Kidney (tissue), 14 donors: ENCODE data around the gene IL21R. TPM values are rescaled to one million over a fixed set of nuclear protein-coding genes. Genes with fewer than 3 reads are reported as not detected.

Experiments used
- DNase-seq, 5 donors: peaks; one replicate each; pipeline ENCODE4 v3.0.0-alpha.2; 2013 to 2020
- FAIRE-seq: peaks from 2 replicates; lab custom pipeline; 2012; peaks lifted over from hg19 to GRCh38; lab: Jason Lieb, UNC
- H3K27ac ChIP-seq, 2 donors: one replicate each; pipeline ENCODE4 v1.7.0; 2013; ENCODE audit warnings: low read depth in 2 of 2, low read length in 2 of 2, inconsistent platforms in 1 of 2
- H3K27me3 ChIP-seq: one replicate; pipeline ENCODE4 v1.7.1; 2013; ENCODE audit warnings: low read length, inconsistent platforms; ENCODE audit not compliant: control insufficient read depth, insufficient read depth
- H3K36me3 ChIP-seq, 3 donors: one replicate each; pipeline versions ENCODE4 v1.7.0 to v1.7.1; 2013; ENCODE audit warnings: low read length in 3 of 3, control low read depth in 1 of 3, inconsistent platforms in 1 of 3; ENCODE audit not compliant: insufficient read depth in 3 of 3, control insufficient read depth in 2 of 3
- H3K4me1 ChIP-seq, 3 donors: one replicate each; pipeline versions ENCODE4 v1.7.0 to v1.7.1; 2013; ENCODE audit warnings: low read length in 3 of 3, inconsistent platforms in 1 of 3, low read depth in 1 of 3; ENCODE audit not compliant: control insufficient read depth in 2 of 3, insufficient read depth in 2 of 3
- H3K4me3 ChIP-seq, 3 donors: one replicate each; pipeline versions ENCODE4 v1.7.0 to v1.8.1; 2013; ENCODE audit warnings: low read length in 3 of 3, control low read depth in 1 of 3, inconsistent platforms in 1 of 3
- H3K9ac ChIP-seq, 3 donors: one replicate each; pipeline versions ENCODE4 v1.7.0 to v1.7.1; 2013; ENCODE audit warnings: low read length in 3 of 3, control low read depth in 1 of 3, inconsistent platforms in 1 of 3
- H3K9me3 ChIP-seq, 3 donors: one replicate each; pipeline versions ENCODE4 v1.7.0 to v1.7.1; 2013; ENCODE audit warnings: low read length in 3 of 3, control low read depth in 1 of 3, inconsistent platforms in 1 of 3; ENCODE audit not compliant: control insufficient read depth in 2 of 3, insufficient read depth in 1 of 3
- intact Hi-C: fragments of 100-400 bp; cut with DNase I; formaldehyde crosslinking; loops from one replicate; pipeline ENCODE4 v1.11.1; 2022
- polyA plus RNA-seq: library from polyadenylated mRNA; stranded (reverse); fragments of 350-450 nt; fragmentation: Illumina TruSeq; extraction: RNeasy Lipid Tissue Mini Kit (QIAGEN cat#74804); gene quantifications from one replicate; pipeline ENCODE4 v1.2.3, GENCODE V29; 2014; ENCODE audit warnings: low read depth, low replicate concordance; ENCODE audit not compliant: insufficient read depth
- total RNA-seq: library from RNA; stranded (reverse); fragmentation: NEBNext Ultra II Directional; extraction: Animal tissue kit (Norgen Biotek cat#: 25700); gene quantifications from one replicate; pipeline ENCODE4 v1.2.1, GENCODE V29; 2021
- TF ChIP-seq, protein P1 (sequence below): IDR thresholded peaks from 3 replicates; pipeline ENCODE4 v1.5.1; 2012; ENCODE audit warnings: mild to moderate bottlenecking, moderate library complexity, borderline replicate concordance; ENCODE audit not compliant: insufficient read depth; ENCODE audit errors: extremely low read depth
- donor health status: control.
- donor health status: control.
- donor health status: control.
- donor health status: control.
- donor health status: control.
- donor health status: DM: yes; HTN: yes; CAD: no.
- donor health status: Normal renal cell carcinoma (clear cell type).

Gene IL21R
- total and polyA plus RNA-seq, 2 donors from 2014 or later, result 0.65 to 3.0 TPM

- Histone ChIP-seq H3K9ac (no peak overlapping the region), H3K4me1 (peaks cover 0 to 6% (median 6%) of the 10 kb centered on the region in 3 donors), H3K27me3 (no peaks in the 10 kb centered on the region), H3K36me3 (no peaks in the 10 kb centered on the region), H3K4me3 (no peak overlapping the region), H3K27ac (no peak overlapping the region), H3K9me3 (no peaks in the 10 kb centered on the region)
- TF ChIP-seq, protein P1, sequence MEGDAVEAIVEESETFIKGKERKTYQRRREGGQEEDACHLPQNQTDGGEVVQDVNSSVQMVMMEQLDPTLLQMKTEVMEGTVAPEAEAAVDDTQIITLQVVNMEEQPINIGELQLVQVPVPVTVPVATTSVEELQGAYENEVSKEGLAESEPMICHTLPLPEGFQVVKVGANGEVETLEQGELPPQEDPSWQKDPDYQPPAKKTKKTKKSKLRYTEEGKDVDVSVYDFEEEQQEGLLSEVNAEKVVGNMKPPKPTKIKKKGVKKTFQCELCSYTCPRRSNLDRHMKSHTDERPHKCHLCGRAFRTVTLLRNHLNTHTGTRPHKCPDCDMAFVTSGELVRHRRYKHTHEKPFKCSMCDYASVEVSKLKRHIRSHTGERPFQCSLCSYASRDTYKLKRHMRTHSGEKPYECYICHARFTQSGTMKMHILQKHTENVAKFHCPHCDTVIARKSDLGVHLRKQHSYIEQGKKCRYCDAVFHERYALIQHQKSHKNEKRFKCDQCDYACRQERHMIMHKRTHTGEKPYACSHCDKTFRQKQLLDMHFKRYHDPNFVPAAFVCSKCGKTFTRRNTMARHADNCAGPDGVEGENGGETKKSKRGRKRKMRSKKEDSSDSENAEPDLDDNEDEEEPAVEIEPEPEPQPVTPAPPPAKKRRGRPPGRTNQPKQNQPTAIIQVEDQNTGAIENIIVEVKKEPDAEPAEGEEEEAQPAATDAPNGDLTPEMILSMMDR, result no peak
- DNase-seq, result no peak
- intact Hi-C loops, result no loop called here
- FAIRE-seq, result no peak
Measured at GRCh38 chr16:27370318-27370717, 31.7 kb upstream of the IL21R start.

DNA sequence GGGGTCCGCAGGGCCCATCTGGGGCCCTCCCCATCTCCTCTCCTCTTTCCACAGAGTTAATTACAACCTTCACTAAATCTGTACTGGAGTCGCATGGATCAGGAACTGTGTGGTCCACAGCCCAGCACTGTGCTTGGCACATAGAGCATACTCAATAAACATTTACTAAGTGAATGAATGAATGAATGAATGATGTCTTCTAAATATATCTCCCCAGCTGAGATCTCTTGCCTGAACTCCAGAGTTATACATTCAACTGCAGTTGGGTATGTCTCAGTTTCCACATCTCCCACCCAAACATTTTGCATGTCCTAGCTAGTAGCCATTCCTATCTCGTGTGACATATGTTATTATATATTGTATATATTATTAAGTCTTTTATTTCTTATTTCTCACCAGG is 28.7 kb upstream of the IL21R start:
- Histone ChIP-seq H3K27me3 (no peaks in the 10 kb centered on the region), H3K4me3 (no peak overlapping the region), H3K9ac (no peak overlapping the region), H3K9me3 (no peaks in the 10 kb centered on the region), H3K27ac (no peak overlapping the region), H3K4me1 (no peaks in the 10 kb centered on the region), H3K36me3 (no peaks in the 10 kb centered on the region)
- DNase-seq (no peak), FAIRE-seq (no peak)
- intact Hi-C loops, result no loop called here
- TF ChIP-seq, protein P1, result no peak

DNA sequence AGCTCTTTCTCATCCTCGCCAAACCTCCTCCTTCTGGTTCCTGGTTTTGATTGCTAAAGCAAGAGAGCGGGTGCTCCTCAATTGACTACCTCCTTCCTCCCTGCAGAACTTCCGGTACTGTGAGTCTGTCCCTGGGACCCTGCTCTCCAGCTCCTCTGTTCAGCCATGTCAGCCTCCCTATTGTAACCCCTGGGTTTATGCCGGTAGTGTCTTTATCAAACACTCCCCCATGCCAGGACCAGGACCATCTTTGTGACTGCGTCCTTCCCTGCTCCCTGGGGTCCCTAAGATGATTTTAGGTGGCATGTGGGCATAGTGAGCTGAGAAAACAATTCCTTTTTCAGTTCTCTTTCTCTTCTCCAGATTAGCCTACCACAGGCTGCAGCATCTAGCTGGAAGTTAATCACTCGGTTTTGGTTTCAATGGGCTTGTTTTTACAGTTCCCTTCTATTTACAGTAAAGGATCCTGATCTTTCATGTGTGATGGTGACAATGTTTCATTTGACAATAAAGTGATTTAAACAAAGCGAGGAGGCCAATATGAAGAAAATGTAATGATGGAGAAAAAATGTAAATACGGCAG is 27.7 kb upstream of the IL21R start:
- H3K27ac ChIP-seq, result no peak overlapping the region
- intact Hi-C loops, result no loop called here
- no peaks in the 10 kb centered on the region for H3K4me1 ChIP-seq

More for the DNA sequence above, 27.7 kb upstream of the IL21R start:
- TF ChIP-seq, protein P1, result no peak
- H3K36me3 ChIP-seq, result no peaks in the 10 kb centered on the region
- H3K27me3 ChIP-seq, result no peaks in the 10 kb centered on the region
- FAIRE-seq, result no peak
- H3K9ac ChIP-seq, result no peak overlapping the region
- no peaks in the 10 kb centered on the region for H3K9me3 ChIP-seq
- DNase-seq, result no peak
- H3K4me3 ChIP-seq, result no peak overlapping the region
